NCI-H2171 treated with DMSO at 0.1 percent for 48 hours (cell line): ENCODE measurements around the gene HOXA3.

Source experiments
- DNase-seq: peaks from one replicate; lab custom pipeline; 2025; lab: John Stamatoyannopoulos, UW

HOXA3 gene

GRCh38 chr7:27101957-27102580, 50.3 kb downstream of the HOXA3 start:
- DNase-seq: no peak

GRCh38 chr7:27101171-27101956, 51.0 kb downstream of the HOXA3 start:
- DNase-seq: no peak

- no peak for DNase-seq
Measured at GRCh38 chr7:27100694-27101170, 51.7 kb downstream of the HOXA3 start.

- DNase-seq: no peak
Measured at GRCh38 chr7:27099453-27100370, 52.7 kb downstream of the HOXA3 start.

- DNase-seq: no peak
Measured at GRCh38 chr7:27098578-27099451, 53.6 kb downstream of the HOXA3 start.

GRCh38 chr7:27097686-27098577, 54.5 kb downstream of the HOXA3 start:
- no peak for DNase-seq

- no peak for DNase-seq
Measured at GRCh38 chr7:27096768-27097514, 55.4 kb downstream of the HOXA3 start.

GRCh38 chr7:27095897-27096767, 56.3 kb downstream of the HOXA3 start, which contains the start of gene HOXA1:
TSS of gene HOXA1 (minus strand) at chr7:27096000. CDS start at chr7:27095912, 88 bp downstream.
- peak; percentile 88 for DNase-seq

GRCh38 chr7:27095050-27095896, 57.1 kb downstream of the HOXA3 start:
- no peak for DNase-seq

- DNase-seq: no peak
Measured at GRCh38 chr7:27094304-27095049, 57.9 kb downstream of the HOXA3 start.

GRCh38 chr7:27093184-27093895, 59.0 kb downstream of the HOXA3 start:
- DNase-seq: no peak

- no peak for DNase-seq
Measured at GRCh38 chr7:27092819-27093110, 59.6 kb downstream of the HOXA3 start.

GRCh38 chr7:27091941-27092818, 60.2 kb downstream of the HOXA3 start:
- no peak for DNase-seq

GRCh38 chr7:27091105-27091504, 61.3 kb downstream of the HOXA3 start:
- no peak for DNase-seq
